ENCODE results near the gene SPATA2L.
A peak's percentile ranks its signal among the peaks of the same experiment; 100 is the strongest.
"Not testable (repeated sequence)": the region's sequence is repeated elsewhere in the genome, so short reads cannot be mapped to it uniquely, and the experiment has no call there.

SPATA2L gene

GRCh38 chr16:89690392-89690901 is 11.1 kb downstream of the SPATA2L start:
- no peak for DNase-seq (ENCODE audit: low spot score)

- DNase-seq (ENCODE audit: low spot score): not testable (repeated sequence)
Measured at GRCh38 chr16:89689621-89690020, 11.9 kb downstream of the SPATA2L start.

GRCh38 chr16:89689142-89689541 is 12.4 kb downstream of the SPATA2L start:
- DNase-seq (ENCODE audit: low spot score): no peak

GRCh38 chr16:89688395-89688794 is 13.1 kb downstream of the SPATA2L start:
- DNase-seq (ENCODE audit: low spot score): no peak

- no peak for DNase-seq (ENCODE audit: low spot score)
Measured at GRCh38 chr16:89687092-89687940, 14.2 kb downstream of the SPATA2L start.

- DNase-seq (ENCODE audit: low spot score): peak; percentile 86
Measured at GRCh38 chr16:89686520-89687091, 14.9 kb downstream of the SPATA2L start, which contains the start of gene CDK10. Gene CDK10 (plus strand): TSS chr16:89686689. CDS start chr16:89686711, 22 bp downstream.

- no peak for DNase-seq (ENCODE audit: low spot score)
Measured at GRCh38 chr16:89685916-89686315, 15.6 kb downstream of the SPATA2L start.

GRCh38 chr16:89678258-89678657 is 23.2 kb downstream of the SPATA2L start:
- DNase-seq (ENCODE audit: low spot score): no peak

- no peak for DNase-seq (ENCODE audit: low spot score)
Measured at GRCh38 chr16:89672177-89672941, 29.1 kb downstream of the SPATA2L start.

GRCh38 chr16:89671565-89671964 is 29.9 kb downstream of the SPATA2L start:
- not testable (repeated sequence) for DNase-seq (ENCODE audit: low spot score)

GRCh38 chr16:89670496-89671431 is 30.7 kb downstream of the SPATA2L start:
- no peak for DNase-seq (ENCODE audit: low spot score)

- DNase-seq (ENCODE audit: low spot score): no peak
Measured at GRCh38 chr16:89669755-89670154, 31.8 kb downstream of the SPATA2L start.

GRCh38 chr16:89668790-89669158 is 32.7 kb downstream of the SPATA2L start:
- no peak for DNase-seq (ENCODE audit: low spot score)

GRCh38 chr16:89667633-89668032 is 33.9 kb downstream of the SPATA2L start:
- no peak for DNase-seq (ENCODE audit: low spot score)

GRCh38 chr16:89667000-89667399 is 34.5 kb downstream of the SPATA2L start:
- not testable (repeated sequence) for DNase-seq (ENCODE audit: low spot score)

- not testable (repeated sequence) for DNase-seq (ENCODE audit: low spot score)
Measured at GRCh38 chr16:89664238-89664637, 37.3 kb downstream of the SPATA2L start.

- DNase-seq (ENCODE audit: low spot score): no peak
Measured at GRCh38 chr16:89661215-89661614, 40.3 kb downstream of the SPATA2L start.

- DNase-seq (ENCODE audit: low spot score): no peak
Measured at GRCh38 chr16:89660146-89660545, 41.4 kb downstream of the SPATA2L start.

GRCh38 chr16:89658221-89658879 is 43.2 kb downstream of the SPATA2L start:
- no peak for DNase-seq (ENCODE audit: low spot score)

- peak; percentile 88 for DNase-seq (ENCODE audit: low spot score)
Measured at GRCh38 chr16:89657442-89658220, 43.9 kb downstream of the SPATA2L start, which contains the start of the genes CHMP1A and SPATA33. Gene CHMP1A (minus strand): TSS chr16:89657708. CDS start chr16:89657588, 120 bp downstream. Gene SPATA33 (plus strand): TSS chr16:89657836. CDS start chr16:89657912, 76 bp downstream.

Data from Ammon's horn (tissue), 1 donor.